MV-4-11 (cell line): Measurements from ENCODE around the gene ACTR3C.
A peak's percentile ranks its signal among the peaks of the same experiment; 100 is the strongest.

ENCODE experiments used
- DNase-seq: peaks from one replicate; lab custom pipeline; 2025; lab: John Stamatoyannopoulos, UW

Gene ACTR3C

GRCh38 chr7:150359622-150360362, 36.4 kb upstream of the ACTR3C start:
- no peak for DNase-seq

GRCh38 chr7:150358988-150359621, 35.8 kb upstream of the ACTR3C start:
- no peak for DNase-seq

- no peak for DNase-seq
Observed at GRCh38 chr7:150358433-150358832, 35.1 kb upstream of the ACTR3C start.

- DNase-seq: peak; percentile 26
Observed at GRCh38 chr7:150357771-150358427, 34.6 kb upstream of the ACTR3C start.

GRCh38 chr7:150357270-150357669, 33.9 kb upstream of the ACTR3C start:
- peak; percentile 61 for DNase-seq

GRCh38 chr7:150356265-150356897, 33.0 kb upstream of the ACTR3C start:
- peak; percentile 24 for DNase-seq

- no peak for DNase-seq
Observed at GRCh38 chr7:150355666-150356059, 32.3 kb upstream of the ACTR3C start.

GRCh38 chr7:150351587-150352194, 28.3 kb upstream of the ACTR3C start:
- no peak for DNase-seq

GRCh38 chr7:150346922-150347321, 23.6 kb upstream of the ACTR3C start:
- DNase-seq: no peak

- no peak for DNase-seq
Observed at GRCh38 chr7:150345012-150345411, 21.7 kb upstream of the ACTR3C start.

- no peak for DNase-seq
Observed at GRCh38 chr7:150344299-150344698, 21.0 kb upstream of the ACTR3C start.

GRCh38 chr7:150343225-150343624, 19.9 kb upstream of the ACTR3C start:
- no peak for DNase-seq

GRCh38 chr7:150342121-150342408, 18.7 kb upstream of the ACTR3C start:
- no peak for DNase-seq

GRCh38 chr7:150341263-150342120, 18.1 kb upstream of the ACTR3C start, which contains the start of gene RARRES2:
RARRES2 (minus strand) TSS chr7:150341629; CDS start chr7:150340609, 1,020 bp downstream.
- no peak for DNase-seq

- no peak for DNase-seq
Observed at GRCh38 chr7:150340875-150341262, 17.5 kb upstream of the ACTR3C start.

GRCh38 chr7:150340024-150340749, 16.8 kb upstream of the ACTR3C start:
- DNase-seq: no peak

- no peak for DNase-seq
Observed at GRCh38 chr7:150339409-150339809, 16.1 kb upstream of the ACTR3C start.

GRCh38 chr7:150338166-150338829, 15.0 kb upstream of the ACTR3C start:
- no peak for DNase-seq

- DNase-seq: no peak
Observed at GRCh38 chr7:150337659-150338081, 14.3 kb upstream of the ACTR3C start.

- no peak for DNase-seq
Observed at GRCh38 chr7:150337179-150337578, 13.8 kb upstream of the ACTR3C start.
